Kidney (tissue), 14 donors: Measurements from ENCODE around the gene FLNB. TPM values are rescaled to one million over a fixed set of nuclear protein-coding genes. Genes with fewer than 3 reads are reported as not detected.

Experiments
- DNase-seq, 5 donors: peaks; one replicate each; pipeline ENCODE4 v3.0.0-alpha.2; 2013 to 2020
- FAIRE-seq: peaks from 2 replicates; lab custom pipeline; 2012; peaks lifted over from hg19 to GRCh38; lab: Jason Lieb, UNC
- H3K27ac ChIP-seq, 2 donors: one replicate each; pipeline ENCODE4 v1.7.0; 2013; ENCODE audit warnings: low read depth in 2 of 2, low read length in 2 of 2, inconsistent platforms in 1 of 2
- H3K27me3 ChIP-seq: one replicate; pipeline ENCODE4 v1.7.1; 2013; ENCODE audit warnings: low read length, inconsistent platforms; ENCODE audit not compliant: control insufficient read depth, insufficient read depth
- H3K36me3 ChIP-seq, 3 donors: one replicate each; pipeline versions ENCODE4 v1.7.0 to v1.7.1; 2013; ENCODE audit warnings: low read length in 3 of 3, control low read depth in 1 of 3, inconsistent platforms in 1 of 3; ENCODE audit not compliant: insufficient read depth in 3 of 3, control insufficient read depth in 2 of 3
- H3K4me1 ChIP-seq, 3 donors: one replicate each; pipeline versions ENCODE4 v1.7.0 to v1.7.1; 2013; ENCODE audit warnings: low read length in 3 of 3, inconsistent platforms in 1 of 3, low read depth in 1 of 3; ENCODE audit not compliant: control insufficient read depth in 2 of 3, insufficient read depth in 2 of 3
- H3K4me3 ChIP-seq, 3 donors: one replicate each; pipeline versions ENCODE4 v1.7.0 to v1.8.1; 2013; ENCODE audit warnings: low read length in 3 of 3, control low read depth in 1 of 3, inconsistent platforms in 1 of 3
- H3K9ac ChIP-seq, 3 donors: one replicate each; pipeline versions ENCODE4 v1.7.0 to v1.7.1; 2013; ENCODE audit warnings: low read length in 3 of 3, control low read depth in 1 of 3, inconsistent platforms in 1 of 3
- H3K9me3 ChIP-seq, 3 donors: one replicate each; pipeline versions ENCODE4 v1.7.0 to v1.7.1; 2013; ENCODE audit warnings: low read length in 3 of 3, control low read depth in 1 of 3, inconsistent platforms in 1 of 3; ENCODE audit not compliant: control insufficient read depth in 2 of 3, insufficient read depth in 1 of 3
- CTCF ChIP-seq: IDR thresholded peaks from 3 replicates; pipeline ENCODE4 v1.5.1; 2012; ENCODE audit warnings: mild to moderate bottlenecking, moderate library complexity, borderline replicate concordance; ENCODE audit not compliant: insufficient read depth; ENCODE audit errors: extremely low read depth
- intact Hi-C: fragments of 100-400 bp; cut with DNase I; formaldehyde crosslinking; loops from one replicate; pipeline ENCODE4 v1.11.1; 2022
- polyA plus RNA-seq: library from polyadenylated mRNA; stranded (reverse); fragments of 350-450 nt; fragmentation: Illumina TruSeq; extraction: RNeasy Lipid Tissue Mini Kit (QIAGEN cat#74804); gene quantifications from one replicate; pipeline ENCODE4 v1.2.3, GENCODE V29; 2014; ENCODE audit warnings: low read depth, low replicate concordance; ENCODE audit not compliant: insufficient read depth
- total RNA-seq: library from RNA; stranded (reverse); fragmentation: NEBNext Ultra II Directional; extraction: Animal tissue kit (Norgen Biotek cat#: 25700); gene quantifications from one replicate; pipeline ENCODE4 v1.2.1, GENCODE V29; 2021
- donor health status: control.
- donor health status: control.
- donor health status: control.
- donor health status: control.
- donor health status: control.
- donor health status: DM: yes; HTN: yes; CAD: no.
- donor health status: Normal renal cell carcinoma (clear cell type).

The FLNB gene
- total and polyA plus RNA-seq, 2 donors from 2014 or later, result 115 to 216 TPM

GRCh38 chr3:58214484-58215316, 206.5 kb downstream of the FLNB start:
- H3K4me3 ChIP-seq, result no peak overlapping the region
- intact Hi-C loops, result no loop called here
- DNase-seq, result no peak
- H3K27me3 ChIP-seq, result no peaks in the 10 kb centered on the region
- H3K4me1 ChIP-seq, result peaks cover 0 to 5% (median 0%) of the 10 kb centered on the region in 3 donors
- H3K36me3 ChIP-seq, result no peaks in the 10 kb centered on the region
- no peaks in the 10 kb centered on the region for H3K9me3 ChIP-seq
- H3K27ac ChIP-seq, result no peak overlapping the region
- no peak for TF ChIP-seq CTCF
- FAIRE-seq, result no peak
- no peak overlapping the region for H3K9ac ChIP-seq

GRCh38 chr3:58215317-58216025, 207.2 kb downstream of the FLNB start:
- Histone ChIP-seq H3K4me3 (no peak overlapping the region), H3K9ac (no peak overlapping the region), H3K27ac (no peak overlapping the region), H3K4me1 (peaks cover 0 to 5% (median 0%) of the 10 kb centered on the region in 3 donors), H3K27me3 (no peaks in the 10 kb centered on the region), H3K9me3 (no peaks in the 10 kb centered on the region), H3K36me3 (no peaks in the 10 kb centered on the region)
- TF ChIP-seq CTCF, result no peak
- FAIRE-seq (no peak), DNase-seq (no peak)
- intact Hi-C loops, result no loop called here

- no peak for TF ChIP-seq CTCF
- no peak overlapping the region for H3K27ac ChIP-seq
- no peaks in the 10 kb centered on the region for H3K9me3 ChIP-seq
- no peaks in the 10 kb centered on the region for H3K36me3 ChIP-seq
- no peak overlapping the region for H3K9ac ChIP-seq
- no peak for DNase-seq
- H3K4me3 ChIP-seq, result no peak overlapping the region
- intact Hi-C loops, result no loop called here
- H3K27me3 ChIP-seq, result no peaks in the 10 kb centered on the region
- no peak for FAIRE-seq
- H3K4me1 ChIP-seq, result peaks cover 0 to 5% (median 0%) of the 10 kb centered on the region in 3 donors
These were observed 208.4 kb downstream of the FLNB start for GRCh38 chr3:58216496-58217195.
